ENCODE measurements around the gene LEMD2. TPM values are rescaled to one million over a fixed set of nuclear protein-coding genes. Genes with fewer than 3 reads are reported as not detected.

The LEMD2 gene
- total RNA-seq, 3 donors from 2014 or later, result 42.2 to 69.1 (median 59.0) TPM

DNA sequence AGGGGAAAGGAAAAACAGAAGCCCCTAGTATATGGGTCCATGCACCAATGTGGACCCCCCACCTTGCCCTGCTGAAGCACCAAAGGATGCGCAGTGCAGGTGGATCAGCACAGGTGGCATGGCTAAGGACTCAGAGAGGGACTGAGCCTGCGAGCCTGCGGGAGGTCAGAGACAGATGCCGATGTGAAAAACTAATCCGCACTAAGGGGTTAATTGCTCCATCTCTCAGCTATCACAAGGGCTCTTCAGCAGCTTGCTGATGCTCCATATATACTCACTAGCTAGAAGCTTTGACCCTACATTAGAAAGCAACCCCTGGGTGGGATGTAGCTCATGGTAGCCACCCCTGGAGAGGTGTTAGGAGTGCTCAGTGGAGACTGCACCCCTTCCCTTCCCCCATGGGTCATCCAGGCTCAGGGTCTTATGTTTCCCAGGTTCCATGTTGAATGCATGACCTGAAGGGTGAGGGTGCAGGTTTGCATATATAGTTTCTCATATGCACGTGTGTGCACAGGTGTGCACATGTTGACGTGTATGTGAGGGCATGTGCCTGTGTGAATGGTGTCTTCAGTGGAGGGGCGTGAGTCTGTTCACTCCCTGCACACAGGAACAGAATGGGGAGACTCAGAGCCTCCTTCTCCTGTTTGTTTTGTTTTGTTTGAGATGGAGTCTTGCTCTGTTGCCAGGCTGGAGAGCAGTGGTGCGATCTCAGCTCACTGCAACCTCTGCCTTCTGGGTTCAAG lies 28.9 kb downstream of the LEMD2 start:
- no peaks in the 10 kb centered on the region for H3K27me3 ChIP-seq
- no peak overlapping the region for H3K27ac ChIP-seq
- H3K9me3 ChIP-seq, result no peaks in the 10 kb centered on the region
- no peak for DNase-seq (ENCODE audit: low spot score in 2 of 2)
- no peaks in the 10 kb centered on the region for H3K36me3 ChIP-seq
- intact Hi-C loops (cut with DNase I; ENCODE audit: low total_unique reads), result loop anchor here (10.0 kb wide), 1 partner anchor 395 kb away; no protein-coding TSS in a partner anchor
- TF ChIP-seq, protein P1, sequence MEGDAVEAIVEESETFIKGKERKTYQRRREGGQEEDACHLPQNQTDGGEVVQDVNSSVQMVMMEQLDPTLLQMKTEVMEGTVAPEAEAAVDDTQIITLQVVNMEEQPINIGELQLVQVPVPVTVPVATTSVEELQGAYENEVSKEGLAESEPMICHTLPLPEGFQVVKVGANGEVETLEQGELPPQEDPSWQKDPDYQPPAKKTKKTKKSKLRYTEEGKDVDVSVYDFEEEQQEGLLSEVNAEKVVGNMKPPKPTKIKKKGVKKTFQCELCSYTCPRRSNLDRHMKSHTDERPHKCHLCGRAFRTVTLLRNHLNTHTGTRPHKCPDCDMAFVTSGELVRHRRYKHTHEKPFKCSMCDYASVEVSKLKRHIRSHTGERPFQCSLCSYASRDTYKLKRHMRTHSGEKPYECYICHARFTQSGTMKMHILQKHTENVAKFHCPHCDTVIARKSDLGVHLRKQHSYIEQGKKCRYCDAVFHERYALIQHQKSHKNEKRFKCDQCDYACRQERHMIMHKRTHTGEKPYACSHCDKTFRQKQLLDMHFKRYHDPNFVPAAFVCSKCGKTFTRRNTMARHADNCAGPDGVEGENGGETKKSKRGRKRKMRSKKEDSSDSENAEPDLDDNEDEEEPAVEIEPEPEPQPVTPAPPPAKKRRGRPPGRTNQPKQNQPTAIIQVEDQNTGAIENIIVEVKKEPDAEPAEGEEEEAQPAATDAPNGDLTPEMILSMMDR (IDR thresholded peaks at IDR 0.05), result no peak
- TF ChIP-seq POLR2AphosphoS5 (IDR thresholded peaks at IDR 0.05), result no peak
- TF ChIP-seq POLR2A (IDR thresholded peaks at IDR 0.05), result no peak
- no peak overlapping the region for H3K4me3 ChIP-seq
- H3K4me1 ChIP-seq, result no peaks in the 10 kb centered on the region

DNA sequence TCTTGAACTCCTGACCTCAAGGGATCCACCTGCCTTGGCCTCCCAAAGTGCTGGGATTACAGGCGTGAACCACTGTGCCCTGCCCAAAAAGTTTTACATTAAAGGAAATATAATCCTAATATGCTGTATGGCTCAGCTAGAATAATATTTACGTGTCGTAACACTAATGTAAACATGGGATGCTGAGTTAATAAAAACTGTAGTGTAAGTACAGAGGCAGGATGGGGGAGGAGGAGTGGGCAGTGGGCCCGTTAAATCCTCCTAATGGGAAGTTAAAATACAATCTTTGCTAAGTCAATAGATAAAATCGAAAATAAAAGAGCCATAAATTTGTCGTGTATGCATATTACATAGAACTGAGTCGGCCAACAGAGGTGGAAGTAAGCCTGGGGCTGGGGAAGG lies 30.1 kb downstream of the LEMD2 start:
- no peaks in the 10 kb centered on the region for H3K27me3 ChIP-seq
- intact Hi-C loops (cut with DNase I; ENCODE audit: low total_unique reads), result no loop called here
- no peak for DNase-seq (ENCODE audit: low spot score in 2 of 2)
- H3K4me3 ChIP-seq, result no peak overlapping the region
- H3K9me3 ChIP-seq, result no peaks in the 10 kb centered on the region
- H3K4me1 ChIP-seq, result no peaks in the 10 kb centered on the region
- no peak overlapping the region for H3K27ac ChIP-seq
- no peak for TF ChIP-seq POLR2A (IDR thresholded peaks at IDR 0.05)
- no peak for TF ChIP-seq POLR2AphosphoS5 (IDR thresholded peaks at IDR 0.05)
- TF ChIP-seq, protein P1 (IDR thresholded peaks at IDR 0.05), result no peak
- no peaks in the 10 kb centered on the region for H3K36me3 ChIP-seq

DNA sequence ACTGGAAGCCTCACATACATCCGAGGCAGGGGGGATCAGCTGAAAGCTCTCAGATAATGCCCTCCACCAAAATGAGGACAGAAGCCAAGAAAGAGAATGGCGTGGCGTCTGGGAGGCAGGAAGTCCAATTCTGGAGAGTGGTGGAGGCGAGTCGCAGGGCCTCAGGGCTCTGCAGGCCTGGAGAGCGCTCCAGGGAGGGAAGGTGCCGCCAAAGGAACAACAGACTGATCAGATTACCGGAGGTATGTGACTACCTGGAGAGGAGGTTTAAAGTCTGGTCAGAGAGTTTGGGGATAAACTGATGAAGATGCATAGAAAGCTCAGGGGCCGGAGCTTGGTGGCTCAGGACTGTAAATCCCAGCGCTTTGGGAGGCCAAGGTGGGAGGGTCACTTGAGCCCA lies 31.0 kb downstream of the LEMD2 start:
- no peaks in the 10 kb centered on the region for H3K36me3 ChIP-seq
- no peaks in the 10 kb centered on the region for H3K27me3 ChIP-seq
- no peaks in the 10 kb centered on the region for H3K9me3 ChIP-seq
- no peaks in the 10 kb centered on the region for H3K4me1 ChIP-seq
- DNase-seq (ENCODE audit: low spot score in 2 of 2), result no peak
- TF ChIP-seq POLR2AphosphoS5 (IDR thresholded peaks at IDR 0.05) (no peak), POLR2A (IDR thresholded peaks at IDR 0.05) (no peak)
- TF ChIP-seq, protein P1 (IDR thresholded peaks at IDR 0.05), result no peak
- H3K4me3 ChIP-seq, result no peak overlapping the region
- intact Hi-C loops (cut with DNase I; ENCODE audit: low total_unique reads), result no loop called here
- H3K27ac ChIP-seq, result no peak overlapping the region

DNA sequence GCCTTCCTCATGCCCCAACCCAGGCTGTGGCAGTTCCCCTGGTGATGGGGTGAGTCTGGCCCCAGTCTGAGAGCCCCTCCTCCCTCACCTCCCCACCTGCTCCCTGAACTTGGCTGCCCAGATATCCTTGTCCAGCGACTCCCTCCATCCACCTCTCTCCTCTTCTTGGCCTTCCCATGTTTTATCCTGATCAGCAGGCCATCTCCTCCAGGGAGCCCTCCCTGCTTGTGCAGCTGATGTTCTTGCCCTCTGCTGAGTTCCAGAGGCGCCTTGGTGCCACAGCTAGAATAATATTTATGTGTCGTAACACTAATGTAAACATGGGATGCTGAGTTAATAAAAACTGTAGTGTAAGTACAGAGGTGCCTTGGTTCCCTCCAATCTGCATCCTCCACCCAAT lies 31.8 kb downstream of the LEMD2 start:
- no peaks in the 10 kb centered on the region for H3K36me3 ChIP-seq
- H3K27me3 ChIP-seq, result no peaks in the 10 kb centered on the region
- no peak overlapping the region for H3K27ac ChIP-seq
- no peaks in the 10 kb centered on the region for H3K4me1 ChIP-seq
- H3K4me3 ChIP-seq, result no peak overlapping the region
- no peaks in the 10 kb centered on the region for H3K9me3 ChIP-seq
- no peak for DNase-seq (ENCODE audit: low spot score in 2 of 2)
- intact Hi-C loops (cut with DNase I; ENCODE audit: low total_unique reads), result no loop called here
- TF ChIP-seq, protein P1 (IDR thresholded peaks at IDR 0.05), result no peak
- TF ChIP-seq POLR2A (IDR thresholded peaks at IDR 0.05), result no peak

DNA sequence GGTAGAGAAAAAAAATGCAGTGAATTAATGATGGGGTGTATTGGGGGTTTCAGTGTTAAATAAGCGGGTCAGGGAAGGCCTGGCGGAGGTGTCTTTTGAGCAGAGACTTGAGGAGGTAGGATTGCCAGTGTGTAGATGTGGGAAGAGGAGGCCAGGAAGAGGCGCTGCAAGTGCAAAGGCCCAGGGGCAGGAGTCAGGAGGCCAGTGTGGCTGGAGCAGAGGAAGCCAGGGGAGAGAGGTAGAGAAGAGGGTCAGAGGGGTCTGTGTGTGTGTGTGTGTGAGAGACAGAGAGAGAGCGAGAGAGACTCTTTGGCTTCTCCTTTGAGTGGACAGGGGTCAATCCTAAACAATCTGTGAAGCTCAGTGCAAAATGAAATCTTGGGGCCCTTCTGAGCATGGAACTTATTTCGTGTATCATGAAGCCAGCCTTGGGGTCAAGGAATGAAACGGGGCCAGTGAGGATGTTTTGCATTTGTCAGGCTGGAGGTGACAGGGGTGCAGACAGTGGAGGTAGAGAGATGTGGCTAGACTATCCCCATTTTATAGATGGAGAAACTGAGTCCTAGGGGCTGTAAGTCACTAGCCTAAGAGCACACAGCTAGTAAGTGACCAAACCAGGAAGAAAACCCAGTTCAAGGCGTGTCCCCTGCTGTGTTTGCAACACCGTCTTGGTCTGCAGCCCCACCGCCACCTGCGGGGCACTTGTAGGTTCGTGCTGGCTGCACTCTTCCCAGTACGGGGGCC lies 32.5 kb downstream of the LEMD2 start:
- H3K9me3 ChIP-seq, result no peaks in the 10 kb centered on the region
- no peaks in the 10 kb centered on the region for H3K36me3 ChIP-seq
- no peak overlapping the region for H3K4me3 ChIP-seq
- H3K27me3 ChIP-seq, result no peaks in the 10 kb centered on the region
- TF ChIP-seq, protein P1 (IDR thresholded peaks at IDR 0.05), result no peak
- TF ChIP-seq POLR2AphosphoS5 (IDR thresholded peaks at IDR 0.05), result no peak
- no peak for TF ChIP-seq POLR2A (IDR thresholded peaks at IDR 0.05)
- DNase-seq (ENCODE audit: low spot score in 2 of 2), result no peak
- intact Hi-C loops (cut with DNase I; ENCODE audit: low total_unique reads), result no loop called here
- H3K27ac ChIP-seq, result no peak overlapping the region
- H3K4me1 ChIP-seq, result no peaks in the 10 kb centered on the region
